H1 (cell line): ENCODE results near the gene AHRR. TPM values are rescaled to one million over a fixed set of nuclear protein-coding genes. Genes with fewer than 3 reads are reported as not detected.

Source experiments
- CTCF ChIA-PET: fragments of 300-600 bp; sonication (Branson Sonifier 250); formaldehyde crosslinking; loops from one replicate; lab custom pipeline; 2021; ENCODE audit not compliant: partially characterized antibody; lab: Charles Lee
- POLR2A ChIA-PET: fragments of 300-600 bp; sonication (Branson Sonifier 250); formaldehyde crosslinking; loops from one replicate; lab custom pipeline; 2021; ENCODE audit warnings: inconsistent platforms; ENCODE audit not compliant: partially characterized antibody; lab: Charles Lee
- DNase-seq, 2 experiments: peaks; one replicate each; pipeline versions ENCODE4 v3.0.0 to v3.0.0-alpha.2; 2010 to 2022; ENCODE audit warnings: low spot score in 2 of 2, low read depth in 1 of 2, mixed read lengths in 1 of 2
- FAIRE-seq: peaks from 2 replicates; lab custom pipeline; 2011; peaks lifted over from hg19 to GRCh38; lab: Jason Lieb, UNC
- H2AFZ ChIP-seq: 2 replicates; pipeline ENCODE4 v1.8.1; 2012; ENCODE audit warnings: low read length, inconsistent platforms
- H2AK5ac ChIP-seq: 2 replicates; pipeline ENCODE4 v1.6.1; 2013; ENCODE audit warnings: low read depth, low read length
- H2BK120ac ChIP-seq: replicated peaks from 2 replicates; pipeline ENCODE3; 2013; ENCODE audit warnings: low read depth, low read length, inconsistent platforms
- H2BK12ac ChIP-seq: 2 replicates; pipeline ENCODE4 v1.6.1; 2013; ENCODE audit warnings: low read depth, low read length
- H2BK15ac ChIP-seq: 2 replicates; pipeline ENCODE4 v1.6.1; 2013; ENCODE audit warnings: low read length
- H2BK20ac ChIP-seq: 2 replicates; pipeline ENCODE4 v1.6.1; 2013; ENCODE audit warnings: low read length
- H2BK5ac ChIP-seq: 2 replicates; pipeline ENCODE4 v1.6.1; 2013; ENCODE audit warnings: low read depth, low read length
- H3K14ac ChIP-seq: 2 replicates; pipeline ENCODE4 v1.6.1; 2013; ENCODE audit warnings: inconsistent platforms; ENCODE audit not compliant: insufficient read length
- H3K18ac ChIP-seq: 2 replicates; pipeline ENCODE4 v1.6.1; 2013; ENCODE audit warnings: low read length; ENCODE audit errors: extremely low read depth
- H3K23ac ChIP-seq: 2 replicates; pipeline ENCODE4 v1.6.1; 2013; ENCODE audit warnings: inconsistent platforms; ENCODE audit not compliant: insufficient read length
- H3K23me2 ChIP-seq: 2 replicates; pipeline ENCODE4 v1.6.1; 2013; ENCODE audit warnings: low read depth, low read length
- H3K27ac ChIP-seq: 2 replicates; pipeline ENCODE4 v1.6.1; 2011; ENCODE audit warnings: low read depth, low read length, inconsistent platforms
- H3K27me3 ChIP-seq, 4 experiments: replicated peaks in 1 of 4; 1 replicate in 1 of 4; 2 replicates in 3 of 4; pipeline versions ENCODE4 v1.6.1 to v1.8.1; 2011 to 2013; ENCODE audit warnings: low read length in 3 of 4, mild to moderate bottlenecking in 3 of 4, inconsistent platforms in 2 of 4, mixed read lengths in 2 of 4, moderate library complexity in 1 of 4; ENCODE audit not compliant: control insufficient read depth in 3 of 4, insufficient read depth in 3 of 4; ENCODE audit errors: extremely low read depth in 1 of 4
- H3K36me3 ChIP-seq, 4 experiments: 2 replicates each; pipeline versions ENCODE4 v1.6.1 to v1.8.1; 2011 to 2013; ENCODE audit warnings: mild to moderate bottlenecking in 4 of 4, low read length in 3 of 4, moderate library complexity in 2 of 4, control low read depth in 1 of 4, inconsistent platforms in 1 of 4; ENCODE audit not compliant: insufficient read depth in 4 of 4, control insufficient read depth in 2 of 4
- H3K4ac ChIP-seq: replicated peaks from 2 replicates; pipeline ENCODE3; 2013; ENCODE audit warnings: low read length, low read depth, mixed read lengths, inconsistent platforms; ENCODE audit not compliant: insufficient read length
- H3K4me1 ChIP-seq, 4 experiments: replicated peaks in 1 of 4; 1 replicate in 1 of 4; 2 replicates in 3 of 4; pipeline versions ENCODE4 v1.6.1 to v1.8.1; 2011 to 2013; ENCODE audit warnings: low read length in 3 of 4, inconsistent platforms in 2 of 4, mixed read lengths in 1 of 4; ENCODE audit not compliant: insufficient read depth in 4 of 4, control insufficient read depth in 3 of 4
- H3K4me2 ChIP-seq, 2 experiments: 2 replicates each; pipeline versions ENCODE4 v1.6.1 to v1.8.1; 2011 to 2013; ENCODE audit warnings: low read depth in 2 of 2, low read length in 2 of 2, control low read depth in 1 of 2, inconsistent platforms in 1 of 2, mild to moderate bottlenecking in 1 of 2; ENCODE audit not compliant: insufficient read depth in 1 of 2
- H3K4me3 ChIP-seq, 4 experiments: fragments of 200-600, 300-600 bp in 1 of 4; sonication (generic), shearing (Covaris generic), sonication (Bioruptor Twin) in 1 of 4; 2 replicates each; pipeline versions ENCODE4 v1.5.1 to v1.8.1; 2011 to 2016; ENCODE audit warnings: low read length in 4 of 4, low read depth in 3 of 4, control low read depth in 2 of 4, inconsistent platforms in 2 of 4, mild to moderate bottlenecking in 2 of 4, mixed read lengths in 1 of 4, moderate library complexity in 1 of 4; ENCODE audit not compliant: insufficient read depth in 2 of 4; ENCODE audit errors: extremely low read depth in 1 of 4
- H3K56ac ChIP-seq: replicated peaks from 2 replicates; pipeline ENCODE3; 2013; ENCODE audit warnings: low read depth, mild to moderate bottlenecking, mixed read lengths, low read length, inconsistent platforms; ENCODE audit not compliant: insufficient read length
- H3K79me1 ChIP-seq: 2 replicates; pipeline ENCODE4 v1.6.1; 2013; ENCODE audit warnings: low read depth, low read length, control low read depth
- H3K79me2 ChIP-seq, 2 experiments: 2 replicates each; pipeline versions ENCODE4 v1.6.1 to v1.8.1; 2012 to 2013; ENCODE audit warnings: low read length in 2 of 2, mild to moderate bottlenecking in 2 of 2, inconsistent platforms in 1 of 2; ENCODE audit not compliant: insufficient read depth in 2 of 2, control insufficient read depth in 1 of 2
- H3K9ac ChIP-seq, 4 experiments: replicated peaks in 1 of 4; 1 replicate in 1 of 4; 2 replicates in 3 of 4; pipeline versions ENCODE4 v1.6.1 to v1.8.1; 2011 to 2013; ENCODE audit warnings: low read depth in 3 of 4, low read length in 3 of 4, control low read depth in 2 of 4, mild to moderate bottlenecking in 2 of 4, moderate library complexity in 2 of 4, inconsistent platforms in 1 of 4; ENCODE audit errors: extremely low read depth in 1 of 4
- H3K9me3 ChIP-seq, 2 experiments: 2 replicates each; pipeline versions ENCODE4 v1.6.1 to v1.8.1; 2012 to 2013; ENCODE audit warnings: mild to moderate bottlenecking in 2 of 2, moderate library complexity in 2 of 2, control low read depth in 1 of 2, inconsistent platforms in 1 of 2, low read depth in 1 of 2, low read length in 1 of 2, mixed read lengths in 1 of 2; ENCODE audit not compliant: insufficient read depth in 2 of 2
- H4K20me1 ChIP-seq, 2 experiments: replicated peaks in 1 of 2; 2 replicates each; pipeline versions ENCODE3 to v1.8.1; 2011 to 2013; ENCODE audit warnings: inconsistent platforms in 2 of 2, low read length in 2 of 2, mild to moderate bottlenecking in 1 of 2; ENCODE audit not compliant: insufficient read depth in 2 of 2, control insufficient read depth in 1 of 2
- H4K5ac ChIP-seq: 2 replicates; pipeline ENCODE4 v1.6.1; 2013; ENCODE audit warnings: low read length, low read depth, mixed read lengths, inconsistent platforms; ENCODE audit not compliant: insufficient read length
- H4K8ac ChIP-seq: 2 replicates; pipeline ENCODE4 v1.8.0; 2013; ENCODE audit warnings: mild to moderate bottlenecking, moderate library complexity, low read length, inconsistent platforms; ENCODE audit not compliant: insufficient read depth; ENCODE audit errors: extremely low read depth
- H4K91ac ChIP-seq: replicated peaks from 2 replicates; pipeline ENCODE3; 2013; ENCODE audit warnings: low read length, mixed read lengths, inconsistent platforms; ENCODE audit not compliant: insufficient read length
- BRCA1 ChIP-seq: IDR thresholded peaks from 2 replicates; pipeline ENCODE4 v1.6.1; 2012; ENCODE audit warnings: low read depth, low read length, improper control_type of control experiment
- CBX5 ChIP-seq: fragments of 300-800, 300-1000 bp; sonication (generic); IDR thresholded peaks from 2 replicates; pipeline ENCODE4 v1.7.1; 2016; ENCODE audit warnings: antibody characterized with exemption, low read length, low read depth
- EP300 ChIP-seq, 2 experiments: IDR thresholded peaks; 1 replicate in 1 of 2; 2 replicates in 1 of 2; pipeline ENCODE4 v1.6.1; 2011 to 2012; ENCODE audit warnings: low read depth in 2 of 2, low read length in 2 of 2, mild to moderate bottlenecking in 2 of 2, borderline replicate concordance in 1 of 2, inconsistent platforms in 1 of 2, moderate library complexity in 1 of 2
- KDM4A ChIP-seq: IDR thresholded peaks from one replicate; pipeline ENCODE4 v1.7.1; 2012; ENCODE audit warnings: low read depth, mild to moderate bottlenecking, moderate library complexity, low read length, inconsistent platforms; ENCODE audit not compliant: severe bottlenecking
- PHF8 ChIP-seq: fragments of 200-600 bp; sonication (generic); conservative IDR thresholded peaks from 2 replicates; pipeline ENCODE4 v1.7.1; 2012; ENCODE audit warnings: low read depth, mild to moderate bottlenecking, inconsistent platforms, low read length, moderate library complexity
- POU5F1 ChIP-seq: IDR thresholded peaks from 2 replicates; pipeline ENCODE4 v1.6.1; 2011; ENCODE audit warnings: low read depth, mild to moderate bottlenecking, low read length, moderate library complexity
- RBBP5 ChIP-seq: IDR thresholded peaks from 2 replicates; pipeline ENCODE4 v1.7.1; 2012; ENCODE audit warnings: low read depth, mild to moderate bottlenecking, inconsistent platforms, low read length, moderate library complexity, borderline replicate concordance
- SIN3A ChIP-seq, 2 experiments: IDR thresholded peaks in 1 of 2; conservative IDR thresholded peaks in 1 of 2; 2 replicates each; pipeline ENCODE4 v1.6.1; 2011 to 2012; ENCODE audit warnings: low read length in 2 of 2, improper control_type of control experiment in 1 of 2, low read depth in 1 of 2, mild to moderate bottlenecking in 1 of 2
- SIX5 ChIP-seq: IDR thresholded peaks from 2 replicates; pipeline ENCODE4 v1.6.1; 2011; ENCODE audit warnings: mild to moderate bottlenecking, low read depth, low read length
- SP4 ChIP-seq: IDR thresholded peaks from 2 replicates; pipeline ENCODE4 v1.6.1; 2012; ENCODE audit warnings: low read length, inconsistent platforms
- TAF7 ChIP-seq: optimal IDR thresholded peaks from 2 replicates; pipeline ENCODE3; 2011; ENCODE audit warnings: low read depth, mild to moderate bottlenecking, inconsistent platforms, low read length, moderate library complexity, borderline replicate concordance
- TBP ChIP-seq: IDR thresholded peaks from 2 replicates; pipeline ENCODE4 v1.6.1; 2011; ENCODE audit warnings: low read depth, low read length, improper control_type of control experiment
- ZNF274 ChIP-seq: IDR thresholded peaks from 2 replicates; pipeline ENCODE4 v1.7.0; 2012; ENCODE audit warnings: low read length, borderline replicate concordance; ENCODE audit errors: extremely low read depth
- WGBS, 2 experiments: shearing (Covaris generic) in 1 of 2; methylation state at CpG; one replicate each; pipeline versions ENCODE4 v1.1.6 to v1.1.7; 2013 to 2015; ENCODE audit warnings: low lambda C conversion rate in 2 of 2, mixed read lengths in 2 of 2, inconsistent platforms in 1 of 2, low coverage in 1 of 2, missing lambda C conversion rate in 1 of 2; ENCODE audit not compliant: insufficient replicate concordance in 2 of 2, insufficient coverage in 1 of 2, insufficient read length in 1 of 2; ENCODE audit errors: extremely low coverage in 1 of 2, missing lambda C conversion rate in 1 of 2; 5-methylcytosine and 5-hydroxymethylcytosine counted together
- polyA plus RNA-seq, 7 experiments: library from polyadenylated mRNA; depleted of rRNA in 3 of 7; stranded (reverse) in 5 of 7; unstranded in 2 of 7; fragments of >200 nt in 5 of 7; fragments of 200-250 nt in 2 of 7; gene quantifications; 1 replicate in 5 of 7; 2 replicates in 1 of 7; 4 replicates in 1 of 7; pipeline versions ENCODE4 v1.2.1 to v1.2.3, GENCODE V29; 2011 to 2013; ENCODE audit warnings: missing spikeins in 2 of 7, mixed read lengths in 2 of 7
- total RNA-seq: library from RNA; stranded (reverse); fragmentation: NEBNext Ultra II Directional; extraction: Animal tissue kit (Norgen Biotek cat#: 25700); gene quantifications from 2 replicates; pipeline ENCODE4 v1.2.1, GENCODE V29; 2021

The AHRR gene
- total and polyA plus RNA-seq, 2 of the 8 experiments (the other 6 are each of a cell fraction or from before 2014, with no cell fraction given) = 0.41 to 0.80 TPM

DNA sequence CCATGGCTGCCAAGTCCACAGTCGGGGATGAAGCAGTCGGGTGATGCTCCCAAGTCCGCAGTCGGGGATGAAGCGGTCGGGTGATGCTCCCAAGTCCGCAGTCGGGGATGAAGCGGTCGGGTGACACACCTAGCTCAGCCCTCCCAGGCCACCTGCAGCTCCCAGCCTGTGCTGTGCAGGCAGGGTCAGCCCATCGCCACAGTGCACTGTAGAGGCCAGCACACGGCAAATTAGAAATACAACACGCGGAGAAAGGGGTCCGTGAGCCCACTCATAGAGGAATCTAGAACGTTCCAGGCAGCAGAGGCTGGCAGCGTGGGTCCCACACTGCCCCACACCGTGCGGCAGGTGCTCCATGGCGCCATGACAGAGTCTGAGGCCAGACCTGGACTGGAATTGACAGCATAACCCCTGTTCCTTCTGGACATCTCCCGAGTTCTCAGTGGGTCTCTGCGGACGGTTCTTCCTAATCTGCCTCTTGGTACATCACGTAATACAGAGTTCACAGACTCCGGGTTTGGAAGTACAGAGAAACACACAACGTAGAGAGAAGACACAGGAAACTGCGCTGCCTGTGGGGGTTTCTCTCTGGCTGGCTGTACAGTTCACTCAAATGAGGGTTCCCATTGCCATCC, 113.8 kb downstream of the AHRR start:
- Histone ChIP-seq H3K9me3 (no peaks in the 10 kb centered on the region), H4K91ac (no peak overlapping the region), H3K4me2 (no peak overlapping the region), H3K79me2 (no peaks in the 10 kb centered on the region), H3K4ac (no peak overlapping the region), H3K4me1 (no peaks in the 10 kb centered on the region; a peak in 1 of 7 replicates), H3K14ac (no peak overlapping the region), H2BK15ac (no peak overlapping the region), H3K18ac (no peak overlapping the region), H4K8ac (no peak overlapping the region), H3K56ac (no peak overlapping the region), H3K79me1 (no peaks in the 10 kb centered on the region), H3K4me3 (no peak overlapping the region), H2AK5ac (no peak overlapping the region), H2BK120ac (no peak overlapping the region), H3K23me2 (no peaks in the 10 kb centered on the region), H3K27me3 (no peaks in the 10 kb centered on the region), H3K36me3 (no peaks in the 10 kb centered on the region), H4K5ac (no peak overlapping the region), H4K20me1 (peaks cover 0 to 2% of the 10 kb centered on the region in 2 experiments), H2AFZ (no peak overlapping the region), H3K27ac (no peak overlapping the region), H2BK20ac (no peak overlapping the region), H3K23ac (no peak overlapping the region), H3K9ac (no peak overlapping the region), H2BK12ac (no peak overlapping the region), H2BK5ac (no peak overlapping the region)
- no peak for FAIRE-seq
- 93% methylated on average over 27 of the region's 27 CpGs; no CpG with 5 or more reads in 1 of the 2 experiments for WGBS, 2 experiments
- ChIA-PET CTCF (interaction anchor here (0.6 to 9.7 kb wide), 16 partner anchors 9 to 248 kb away, joined by 3 to 99 read pairs (median 4); no protein-coding TSS in a partner anchor), POLR2A (interaction anchor here (1.3 kb wide), 1 partner anchor 36 kb away, joined by 3 read pairs; no protein-coding TSS in a partner anchor)
- no peak for DNase-seq
- no peak for TF ChIP-seq SP4
- TF ChIP-seq BRCA1 = no peak
- no peak for TF ChIP-seq SIN3A (conservative IDR thresholded peaks at IDR 0.05 in 1 of 2, IDR thresholded peaks at IDR 0.05 in 1 of 2; ENCODE audit: low read depth in 1 of 2, low read length in 2 of 2)
- no peak for TF ChIP-seq SIX5
- TF ChIP-seq ZNF274 = no peak
- no peak for TF ChIP-seq TBP
- no peak for TF ChIP-seq RBBP5
- no peak for TF ChIP-seq KDM4A
- TF ChIP-seq TAF7 = no peak
- no peak for TF ChIP-seq EP300 (IDR thresholded peaks at IDR 0.05; ENCODE audit: borderline replicate concordance in 1 of 2, low read depth in 2 of 2, low read length in 2 of 2)
- no peak for TF ChIP-seq PHF8
- no peak for TF ChIP-seq POU5F1
- no peak for TF ChIP-seq CBX5
